Measurements from ENCODE around the gene GDPD3. TPM values are rescaled to one million over a fixed set of nuclear protein-coding genes. Genes with fewer than 3 reads are reported as not detected.

The GDPD3 gene
- total and polyA plus RNA-seq, 2 of the 13 experiments (the other 11 are each of a cell fraction or from before 2014, with no cell fraction given): 18.7 to 20.6 TPM

DNA sequence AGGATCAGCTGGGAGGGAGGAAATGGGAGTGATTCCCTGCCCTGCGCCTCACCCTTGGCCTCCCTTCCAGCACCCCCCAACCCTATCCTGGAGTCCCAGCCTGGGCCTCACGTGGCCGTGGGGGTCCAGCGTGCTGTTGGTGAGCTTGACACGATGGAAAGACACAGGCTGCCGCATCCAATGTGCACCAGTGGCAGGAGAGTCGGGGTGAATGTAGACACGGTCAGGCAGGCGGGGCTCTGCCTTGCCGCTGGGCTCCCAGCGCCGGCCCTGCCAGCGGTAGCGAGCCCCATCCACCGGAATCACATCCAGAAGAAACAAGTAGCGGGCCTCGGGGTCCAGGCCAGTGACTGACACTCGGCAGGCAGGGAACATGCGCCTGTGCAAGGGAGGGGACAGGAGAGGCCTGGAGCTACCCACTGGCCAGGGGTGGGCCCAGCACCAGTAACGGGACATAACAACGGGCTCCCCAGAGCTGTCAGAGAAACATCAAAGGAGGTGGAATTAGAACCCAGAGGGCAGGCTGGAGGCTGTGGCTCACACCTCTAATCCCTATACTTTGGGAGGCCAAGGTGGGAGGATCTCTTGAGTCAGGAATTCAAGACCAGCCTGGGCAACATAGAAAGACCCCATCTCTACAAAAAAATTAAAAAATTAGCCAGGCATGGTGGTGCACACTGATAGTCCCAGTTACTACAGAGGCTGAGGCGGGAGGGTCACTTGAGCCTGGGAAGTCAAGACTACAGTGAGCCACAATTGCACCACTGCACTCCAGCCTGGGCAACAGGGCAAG is 24.3 kb downstream of the GDPD3 start (continued):
- TF ChIP-seq ZNF646 (CRISPR knock-in tag; IDR thresholded peaks at IDR 0.05) (no peak), ZBTB40 (IDR thresholded peaks at IDR 0.05) (no peak), ZBTB40 (CRISPR knock-in tag; IDR thresholded peaks at IDR 0.05) (peak; percentile 40; the same call in 1 of the 2 replicates), ZNF253 (CRISPR knock-in tag; IDR thresholded peaks at IDR 0.05; ENCODE audit: borderline replicate concordance) (no peak), ETV5 (CRISPR knock-in tag; IDR thresholded peaks at IDR 0.05; ENCODE audit: borderline replicate concordance) (no peak)
- TF ChIP-seq, protein P1, sequence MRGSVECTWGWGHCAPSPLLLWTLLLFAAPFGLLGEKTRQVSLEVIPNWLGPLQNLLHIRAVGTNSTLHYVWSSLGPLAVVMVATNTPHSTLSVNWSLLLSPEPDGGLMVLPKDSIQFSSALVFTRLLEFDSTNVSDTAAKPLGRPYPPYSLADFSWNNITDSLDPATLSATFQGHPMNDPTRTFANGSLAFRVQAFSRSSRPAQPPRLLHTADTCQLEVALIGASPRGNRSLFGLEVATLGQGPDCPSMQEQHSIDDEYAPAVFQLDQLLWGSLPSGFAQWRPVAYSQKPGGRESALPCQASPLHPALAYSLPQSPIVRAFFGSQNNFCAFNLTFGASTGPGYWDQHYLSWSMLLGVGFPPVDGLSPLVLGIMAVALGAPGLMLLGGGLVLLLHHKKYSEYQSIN (CRISPR knock-in tag; IDR thresholded peaks at IDR 0.05; ENCODE audit: borderline replicate concordance): no peak

All from HepG2 (cell line).